ENCODE results near the gene ADAMTSL4.
"Not testable (repeated sequence)": the region's sequence is repeated elsewhere in the genome, so short reads cannot be mapped to it uniquely, and the experiment has no call there.

ADAMTSL4 gene

DNA sequence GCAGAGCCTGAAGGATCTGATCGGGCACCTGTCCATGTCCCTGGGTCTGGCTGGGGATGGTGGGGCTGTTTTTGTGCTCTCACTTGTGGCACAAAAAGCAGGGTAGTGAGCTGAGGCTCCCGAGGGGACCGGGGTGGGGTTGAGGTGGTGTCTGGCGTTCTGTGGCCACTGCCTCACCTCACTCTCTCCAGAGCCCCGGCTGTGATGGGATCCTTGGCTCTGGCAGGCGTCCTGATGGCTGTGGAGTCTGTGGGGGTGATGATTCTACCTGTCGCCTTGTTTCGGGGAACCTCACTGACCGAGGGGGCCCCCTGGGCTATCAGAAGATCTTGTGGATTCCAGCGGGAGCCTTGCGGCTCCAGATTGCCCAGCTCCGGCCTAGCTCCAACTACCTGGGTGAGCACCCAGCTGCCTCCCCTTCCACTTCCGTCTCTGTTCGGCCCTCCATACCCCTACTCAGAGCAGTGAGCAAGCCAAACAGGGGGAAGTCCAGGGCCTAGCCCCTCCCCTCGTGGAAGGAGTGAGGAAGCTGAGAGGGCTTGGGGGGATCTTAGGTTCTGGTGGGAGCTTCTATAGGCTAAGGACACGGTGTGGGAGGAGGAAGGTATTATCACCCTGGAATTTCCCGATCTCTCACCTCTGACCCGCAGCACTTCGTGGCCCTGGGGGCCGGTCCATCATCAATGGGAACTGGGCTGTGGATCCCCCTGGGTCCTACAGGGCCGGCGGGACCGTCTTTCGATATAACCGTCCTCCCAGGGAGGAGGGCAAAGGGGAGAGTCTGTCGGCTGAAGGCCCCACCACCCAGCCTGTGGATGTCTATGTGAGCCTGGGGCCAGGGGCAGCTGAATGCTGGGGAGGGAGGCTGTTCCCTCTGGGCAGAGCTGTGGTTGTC, 7.0 kb downstream of the ADAMTSL4 start:
- DNase-seq: no peak

DNA sequence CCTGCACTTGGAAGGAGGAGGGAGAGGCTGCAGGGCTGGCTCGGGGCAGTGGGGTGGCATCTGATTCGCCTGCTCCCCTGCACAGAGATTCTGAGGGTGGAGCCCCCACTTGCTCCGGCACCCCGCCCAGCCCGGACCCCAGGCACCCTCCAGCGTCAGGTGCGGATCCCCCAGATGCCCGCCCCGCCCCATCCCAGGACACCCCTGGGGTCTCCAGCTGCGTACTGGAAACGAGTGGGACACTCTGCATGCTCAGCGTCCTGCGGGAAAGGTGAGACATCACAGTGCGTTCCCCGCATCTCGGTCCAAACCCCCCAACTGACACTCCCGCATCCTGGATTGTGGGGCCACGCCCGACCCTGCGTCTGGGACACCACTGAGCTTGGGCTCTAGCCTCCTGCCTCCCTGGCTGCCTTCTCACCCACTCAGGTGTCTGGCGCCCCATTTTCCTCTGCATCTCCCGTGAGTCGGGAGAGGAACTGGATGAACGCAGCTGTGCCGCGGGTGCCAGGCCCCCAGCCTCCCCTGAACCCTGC, 7.9 kb downstream of the ADAMTSL4 start:
- DNase-seq: no peak

GRCh38 chr1:150557813-150558212, 8.6 kb downstream of the ADAMTSL4 start:
- DNase-seq: no peak

DNA sequence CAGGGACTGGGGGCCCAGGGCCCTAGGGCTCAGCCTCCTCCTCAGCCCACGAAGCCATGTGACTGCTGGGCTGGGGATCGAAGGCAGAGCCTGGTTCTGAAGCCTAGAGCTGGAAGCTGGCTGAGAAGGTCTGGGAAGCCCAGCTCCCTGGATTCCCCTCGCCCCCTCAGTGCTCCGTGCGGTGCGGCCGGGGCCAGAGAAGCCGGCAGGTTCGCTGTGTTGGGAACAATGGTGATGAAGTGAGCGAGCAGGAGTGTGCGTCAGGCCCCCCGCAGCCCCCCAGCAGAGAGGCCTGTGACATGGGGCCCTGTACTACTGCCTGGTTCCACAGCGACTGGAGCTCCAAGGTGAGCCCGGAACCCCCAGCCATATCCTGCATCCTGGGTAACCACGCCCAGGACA, 9.1 kb downstream of the ADAMTSL4 start:
- no peak for DNase-seq

DNA sequence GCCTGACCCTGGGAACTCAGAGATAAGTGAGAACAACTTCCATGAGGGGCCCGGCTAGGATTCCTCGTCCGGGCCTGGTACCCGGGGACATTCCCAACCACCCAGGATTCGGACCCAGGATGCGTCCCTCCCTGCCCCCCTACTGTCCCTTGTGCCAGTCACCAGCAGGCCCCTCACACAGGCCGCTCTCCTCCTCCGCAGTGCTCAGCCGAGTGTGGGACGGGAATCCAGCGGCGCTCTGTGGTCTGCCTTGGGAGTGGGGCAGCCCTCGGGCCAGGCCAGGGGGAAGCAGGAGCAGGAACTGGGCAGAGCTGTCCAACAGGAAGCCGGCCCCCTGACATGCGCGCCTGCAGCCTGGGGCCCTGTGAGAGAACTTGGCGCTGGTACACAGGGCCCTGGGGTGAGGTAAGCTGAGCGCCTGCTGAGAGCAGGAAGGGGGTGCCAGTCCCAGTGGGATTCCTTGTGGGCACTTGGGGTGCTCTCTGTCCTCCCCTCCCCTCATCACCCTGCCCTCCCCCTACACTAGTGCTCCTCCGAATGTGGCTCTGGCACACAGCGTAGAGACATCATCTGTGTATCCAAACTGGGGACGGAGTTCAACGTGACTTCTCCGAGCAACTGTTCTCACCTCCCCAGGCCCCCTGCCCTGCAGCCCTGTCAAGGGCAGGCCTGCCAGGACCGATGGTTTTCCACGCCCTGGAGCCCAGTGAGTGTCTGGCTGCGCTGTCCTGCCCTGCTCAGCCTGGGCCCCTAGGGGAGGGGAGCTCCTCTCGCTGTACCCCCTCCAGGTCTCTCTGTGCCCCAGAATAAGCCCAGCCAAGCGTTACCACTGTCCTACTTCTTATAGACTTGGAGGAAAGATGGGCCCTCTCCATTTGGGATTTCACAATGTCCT, 9.8 kb downstream of the ADAMTSL4 start:
- no peak for DNase-seq

GRCh38 chr1:150559656-150560010, 10.4 kb downstream of the ADAMTSL4 start:
- DNase-seq: no peak

- peak in 1 of 2 donors; percentile 41 for DNase-seq
Measured at GRCh38 chr1:150560011-150560438, 10.8 kb downstream of the ADAMTSL4 start.

DNA sequence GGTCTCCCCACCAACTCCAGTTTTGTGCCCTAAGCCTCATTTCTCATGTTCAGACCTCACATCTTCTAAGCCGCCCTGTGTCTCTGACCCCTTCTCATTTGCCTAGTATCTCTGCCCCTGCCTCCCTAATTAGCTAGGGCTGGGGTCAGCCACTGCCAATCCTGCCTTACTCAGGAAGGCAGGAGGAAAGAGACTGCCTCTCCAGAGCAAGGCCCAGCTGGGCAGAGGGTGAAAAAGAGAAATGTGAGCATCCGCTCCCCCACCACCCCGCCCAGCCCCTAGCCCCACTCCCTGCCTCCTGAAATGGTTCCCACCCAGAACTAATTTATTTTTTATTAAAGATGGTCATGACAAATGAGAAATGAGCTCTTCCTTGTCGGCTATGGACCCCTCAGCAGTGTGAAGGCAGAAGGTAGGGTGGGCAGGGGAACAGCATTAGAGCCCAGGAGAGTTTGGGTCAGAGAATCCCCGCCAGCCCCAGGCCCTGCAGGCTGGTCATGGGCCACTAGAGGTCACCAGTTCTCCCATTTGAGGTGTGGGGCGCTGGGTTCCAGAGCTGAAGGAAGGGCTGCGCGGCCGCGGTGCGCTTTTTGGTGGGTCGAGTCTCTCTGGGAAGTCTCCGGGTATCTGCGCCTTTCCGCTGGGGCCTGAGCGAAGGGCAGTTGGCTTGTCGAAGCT, 11.5 kb downstream of the ADAMTSL4 start:
- peak; percentile 66 to 81 for DNase-seq

GRCh38 chr1:150561254-150561973, 12.2 kb downstream of the ADAMTSL4 start:
- DNase-seq: peak; percentile 77 to 81

- DNase-seq: peak; percentile 39 to 61
Measured at GRCh38 chr1:150561974-150562445, 12.8 kb downstream of the ADAMTSL4 start.

- DNase-seq: no peak
Measured at GRCh38 chr1:150562446-150563339, 13.5 kb downstream of the ADAMTSL4 start.

DNA sequence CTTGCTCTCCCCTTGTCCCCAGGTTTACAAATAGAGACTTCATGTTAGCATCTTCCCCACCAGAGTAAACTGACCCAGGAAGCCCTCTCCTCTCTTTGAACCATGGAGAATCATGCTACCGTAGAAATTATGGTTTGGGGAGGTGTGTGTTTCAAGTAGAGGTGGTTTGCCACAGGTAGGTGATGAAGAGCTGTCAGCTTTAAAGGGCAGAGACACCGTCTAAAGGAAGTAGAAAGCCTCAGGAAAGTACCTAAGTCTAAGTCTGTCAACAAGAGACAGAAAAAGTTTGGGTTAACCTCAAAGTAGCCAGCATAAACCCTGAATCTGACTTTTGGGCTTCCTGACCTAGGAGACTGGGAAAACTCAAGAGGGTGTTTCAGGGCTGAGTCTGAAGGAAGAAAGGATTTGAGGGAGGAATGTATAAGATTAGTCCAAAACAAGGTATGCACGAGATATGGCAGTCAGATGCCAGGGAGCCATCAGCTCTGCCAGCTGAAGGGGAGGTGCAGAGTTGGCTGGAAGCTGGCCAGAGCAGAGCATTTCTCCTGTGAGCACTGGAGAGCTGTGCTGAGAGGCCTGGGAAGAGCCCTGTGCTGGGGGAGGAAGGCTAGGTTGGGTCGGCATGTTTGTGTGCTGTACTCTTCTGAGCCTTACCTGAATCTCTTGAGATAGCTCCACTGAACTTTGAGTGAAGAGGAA, 14.3 kb downstream of the ADAMTSL4 start:
- no peak for DNase-seq

- DNase-seq: no peak
Measured at GRCh38 chr1:150564051-150564991, 15.1 kb downstream of the ADAMTSL4 start.

- DNase-seq: not testable (repeated sequence)
Measured at GRCh38 chr1:150565240-150565991, 16.2 kb downstream of the ADAMTSL4 start.

DNA sequence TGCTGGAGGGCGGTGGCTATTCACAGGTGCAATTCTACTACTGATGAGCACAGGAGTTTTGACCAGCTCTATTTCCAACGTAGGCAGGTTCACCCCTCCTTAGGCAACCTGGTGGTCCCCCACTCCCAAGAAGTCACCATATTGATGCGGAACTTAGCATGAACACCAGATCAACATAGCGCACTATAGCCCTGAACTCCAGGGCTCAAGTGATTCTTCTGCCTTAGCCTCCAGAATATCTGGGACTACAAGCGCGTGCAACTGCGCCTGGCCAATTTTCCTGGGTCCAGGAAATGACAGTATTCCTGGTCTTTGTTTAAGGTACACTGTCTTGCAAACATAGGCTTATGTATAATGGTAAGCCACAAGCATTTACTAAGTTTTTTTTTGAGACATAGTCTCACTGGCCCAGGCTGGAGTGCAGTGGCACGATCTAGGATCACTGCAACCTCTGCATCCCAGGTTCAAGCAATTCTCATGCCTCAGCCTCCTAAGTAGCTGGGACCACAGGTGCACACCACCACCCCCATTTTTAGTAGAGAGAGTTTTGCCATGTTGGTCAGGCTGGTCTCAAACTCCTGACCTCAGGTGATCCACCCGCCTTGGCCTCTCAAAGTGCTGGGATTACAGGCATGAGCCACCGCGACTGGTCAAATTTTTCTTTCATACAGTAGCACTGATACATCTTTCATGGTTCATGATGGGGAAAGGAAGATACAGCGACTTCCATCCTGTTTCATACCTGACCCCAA, 17.6 kb downstream of the ADAMTSL4 start:
- no peak for DNase-seq

DNA sequence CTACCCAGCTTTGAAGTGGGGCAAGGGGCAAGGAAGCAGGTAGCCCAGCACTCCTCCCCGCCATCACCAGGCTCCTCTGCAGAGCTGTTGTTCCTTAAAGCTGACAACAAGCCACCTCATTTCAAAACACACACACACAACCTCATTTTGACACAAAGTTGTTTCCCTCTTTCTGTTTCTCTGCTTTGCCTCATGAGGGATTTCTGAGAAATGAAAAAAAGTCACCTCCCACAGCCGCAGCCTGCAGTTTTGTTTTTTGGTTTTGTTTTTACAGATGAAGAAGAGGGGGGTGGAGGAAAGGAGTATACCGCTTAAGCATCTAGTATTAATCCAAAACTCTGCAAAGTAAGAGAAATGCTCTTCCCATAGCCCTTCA, 18.1 kb downstream of the ADAMTSL4 start:
- DNase-seq: no peak

Measured in hippocampal formation (tissue), 2 donors.